ENCODE data around the gene MUC20. TPM values are rescaled to one million over a fixed set of nuclear protein-coding genes. Genes with fewer than 3 reads are reported as not detected.
"Not testable (repeated sequence)": the region's sequence is repeated elsewhere in the genome, so short reads cannot be mapped to it uniquely, and the experiment has no call there.

The MUC20 gene
- polyA plus RNA-seq, 1 donor (not counting 4 experiments of a cell fraction or from before 2014, with no cell fraction given) = 0.21 TPM

DNA sequence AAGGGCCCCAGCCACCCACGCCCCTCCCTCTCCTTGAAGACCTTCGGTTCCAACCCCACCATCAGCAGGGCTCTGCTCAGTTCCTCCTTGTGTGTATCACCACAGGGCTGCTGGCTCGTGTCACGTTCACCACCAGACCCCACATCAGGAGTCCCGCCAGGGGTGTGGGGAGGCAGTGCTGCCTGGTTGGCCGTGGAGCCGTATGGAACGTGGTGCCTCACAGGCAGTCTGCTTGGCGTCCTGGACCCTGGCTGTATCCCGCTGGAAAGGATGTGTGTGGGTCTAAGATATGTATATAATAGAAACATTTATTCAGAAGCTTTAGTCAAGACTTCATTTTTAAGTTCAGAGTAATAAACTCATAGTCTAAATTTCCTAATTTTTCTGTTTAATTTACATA is 40.1 kb upstream of the MUC20 start:
- dilution Hi-C loops (cut with MboI; ENCODE audit: extremely low pct_ligation_motif_present, low sequenced_read_pairs); H2AFZ ChIP-seq (ENCODE audit: control insufficient read depth, low read length); H3K9ac ChIP-seq (ENCODE audit: control insufficient read depth, extremely low read depth, insufficient read depth, low read length); H3K79me2 ChIP-seq (ENCODE audit: control insufficient read depth, insufficient read depth, low read length); H3K27me3 ChIP-seq (ENCODE audit: control insufficient read depth, extremely low read depth, insufficient read depth, low read length); H3K9me1 ChIP-seq (ENCODE audit: control insufficient read depth, extremely low read depth, insufficient read depth, low read length); H3K4me2 ChIP-seq (ENCODE audit: control insufficient read depth, extremely low read depth, insufficient read depth, low read depth, low read length); H4K20me1 ChIP-seq (ENCODE audit: control insufficient read depth, extremely low read depth, insufficient read depth, low read length); H3K9me3 ChIP-seq (ENCODE audit: control insufficient read depth, low read depth, low read length); FAIRE-seq; H3K4me1 ChIP-seq (ENCODE audit: control insufficient read depth, extremely low read depth, insufficient read depth, low read length); H3K27ac ChIP-seq (ENCODE audit: control insufficient read depth, insufficient read depth, low read length); DNase-seq (ENCODE audit: low read depth, low spot score); H3K4me3 ChIP-seq (ENCODE audit: control insufficient read depth in 2 of 3, extremely low read depth in 1 of 3, insufficient read depth in 2 of 3, low read depth in 1 of 3, low read length in 3 of 3): not testable (repeated sequence)
- peaks cover 10 to 18% of the 10 kb centered on the region in 2 experiments for H3K36me3 ChIP-seq (ENCODE audit: control insufficient read depth in 2 of 2, extremely low read depth in 1 of 2, insufficient read depth in 2 of 2, low read length in 2 of 2)

- H3K27me3 ChIP-seq (ENCODE audit: control insufficient read depth, extremely low read depth, insufficient read depth, low read length); FAIRE-seq; DNase-seq (ENCODE audit: low read depth, low spot score); H3K4me2 ChIP-seq (ENCODE audit: control insufficient read depth, extremely low read depth, insufficient read depth, low read depth, low read length); H2AFZ ChIP-seq (ENCODE audit: control insufficient read depth, low read length); H3K9me1 ChIP-seq (ENCODE audit: control insufficient read depth, extremely low read depth, insufficient read depth, low read length); H3K79me2 ChIP-seq (ENCODE audit: control insufficient read depth, insufficient read depth, low read length); H4K20me1 ChIP-seq (ENCODE audit: control insufficient read depth, extremely low read depth, insufficient read depth, low read length); H3K4me3 ChIP-seq (ENCODE audit: control insufficient read depth in 2 of 3, extremely low read depth in 1 of 3, insufficient read depth in 2 of 3, low read depth in 1 of 3, low read length in 3 of 3); H3K4me1 ChIP-seq (ENCODE audit: control insufficient read depth, extremely low read depth, insufficient read depth, low read length); H3K9me3 ChIP-seq (ENCODE audit: control insufficient read depth, low read depth, low read length); H3K27ac ChIP-seq (ENCODE audit: control insufficient read depth, insufficient read depth, low read length); H3K9ac ChIP-seq (ENCODE audit: control insufficient read depth, extremely low read depth, insufficient read depth, low read length); dilution Hi-C loops (cut with MboI; ENCODE audit: extremely low pct_ligation_motif_present, low sequenced_read_pairs): not testable (repeated sequence)
- peaks cover 15 to 19% of the 10 kb centered on the region in 2 experiments for H3K36me3 ChIP-seq (ENCODE audit: control insufficient read depth in 2 of 2, extremely low read depth in 1 of 2, insufficient read depth in 2 of 2, low read length in 2 of 2)
These were observed 39.2 kb upstream of the MUC20 start for GRCh38 chr3:195681458-195682103.

GRCh38 chr3:195682104-195682742 is 38.6 kb upstream of the MUC20 start:
- DNase-seq (ENCODE audit: low read depth, low spot score); H2AFZ ChIP-seq (ENCODE audit: control insufficient read depth, low read length); H4K20me1 ChIP-seq (ENCODE audit: control insufficient read depth, extremely low read depth, insufficient read depth, low read length); H3K9me1 ChIP-seq (ENCODE audit: control insufficient read depth, extremely low read depth, insufficient read depth, low read length); H3K4me2 ChIP-seq (ENCODE audit: control insufficient read depth, extremely low read depth, insufficient read depth, low read depth, low read length); FAIRE-seq; dilution Hi-C loops (cut with MboI; ENCODE audit: extremely low pct_ligation_motif_present, low sequenced_read_pairs); H3K27me3 ChIP-seq (ENCODE audit: control insufficient read depth, extremely low read depth, insufficient read depth, low read length); H3K4me3 ChIP-seq (ENCODE audit: control insufficient read depth in 2 of 3, extremely low read depth in 1 of 3, insufficient read depth in 2 of 3, low read depth in 1 of 3, low read length in 3 of 3); H3K9me3 ChIP-seq (ENCODE audit: control insufficient read depth, low read depth, low read length); H3K27ac ChIP-seq (ENCODE audit: control insufficient read depth, insufficient read depth, low read length); H3K4me1 ChIP-seq (ENCODE audit: control insufficient read depth, extremely low read depth, insufficient read depth, low read length); H3K79me2 ChIP-seq (ENCODE audit: control insufficient read depth, insufficient read depth, low read length); H3K9ac ChIP-seq (ENCODE audit: control insufficient read depth, extremely low read depth, insufficient read depth, low read length): not testable (repeated sequence)
- peaks cover 15 to 19% of the 10 kb centered on the region in 2 experiments for H3K36me3 ChIP-seq (ENCODE audit: control insufficient read depth in 2 of 2, extremely low read depth in 1 of 2, insufficient read depth in 2 of 2, low read length in 2 of 2)

DNA sequence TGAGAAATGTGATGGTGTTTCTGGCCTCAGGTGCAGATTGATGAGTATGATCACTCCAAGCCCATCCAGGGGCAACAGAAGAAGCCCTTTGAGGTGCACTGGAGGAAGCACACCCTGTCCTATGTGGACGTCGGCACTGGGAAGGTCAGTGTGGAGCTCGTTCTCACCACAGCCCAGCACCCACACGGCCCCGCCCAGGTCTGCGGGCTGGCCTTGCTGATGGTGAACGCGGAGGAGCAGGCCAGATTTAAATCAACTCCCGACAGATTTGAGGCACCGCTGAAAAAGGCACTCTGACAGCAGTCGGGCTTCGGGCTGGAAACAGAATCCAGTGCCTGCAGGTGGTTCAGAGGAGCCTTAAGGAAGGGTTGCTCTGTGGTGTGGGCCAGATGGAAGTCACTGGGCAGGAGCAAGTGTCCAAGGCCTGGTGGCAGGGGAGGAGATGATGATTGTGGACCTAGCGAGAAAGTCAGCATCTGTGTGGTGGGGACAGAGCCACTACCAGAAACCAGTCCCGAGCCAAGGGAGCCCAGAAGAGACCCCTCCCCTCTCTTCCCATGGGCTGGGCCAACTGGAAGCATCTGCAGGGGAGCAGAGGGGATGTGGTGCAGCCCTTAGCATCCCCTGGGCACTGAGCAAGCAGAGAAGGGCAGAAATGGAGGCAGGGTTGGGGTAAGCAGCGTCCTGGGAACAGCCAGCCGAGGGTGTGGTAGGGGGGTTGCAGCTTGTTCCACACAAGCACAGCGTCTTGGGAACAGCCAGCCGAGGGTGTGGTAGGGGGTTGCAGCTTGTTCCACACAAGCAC is 36.9 kb upstream of the MUC20 start:
- H3K4me3 ChIP-seq (ENCODE audit: control insufficient read depth in 2 of 3, extremely low read depth in 1 of 3, insufficient read depth in 2 of 3, low read depth in 1 of 3, low read length in 3 of 3); FAIRE-seq; DNase-seq (ENCODE audit: low read depth, low spot score); H4K20me1 ChIP-seq (ENCODE audit: control insufficient read depth, extremely low read depth, insufficient read depth, low read length); H3K9ac ChIP-seq (ENCODE audit: control insufficient read depth, extremely low read depth, insufficient read depth, low read length); H2AFZ ChIP-seq (ENCODE audit: control insufficient read depth, low read length); H3K27me3 ChIP-seq (ENCODE audit: control insufficient read depth, extremely low read depth, insufficient read depth, low read length); H3K4me2 ChIP-seq (ENCODE audit: control insufficient read depth, extremely low read depth, insufficient read depth, low read depth, low read length); dilution Hi-C loops (cut with MboI; ENCODE audit: extremely low pct_ligation_motif_present, low sequenced_read_pairs); H3K9me1 ChIP-seq (ENCODE audit: control insufficient read depth, extremely low read depth, insufficient read depth, low read length); H3K27ac ChIP-seq (ENCODE audit: control insufficient read depth, insufficient read depth, low read length); H3K4me1 ChIP-seq (ENCODE audit: control insufficient read depth, extremely low read depth, insufficient read depth, low read length); H3K9me3 ChIP-seq (ENCODE audit: control insufficient read depth, low read depth, low read length); H3K79me2 ChIP-seq (ENCODE audit: control insufficient read depth, insufficient read depth, low read length): not testable (repeated sequence)
- H3K36me3 ChIP-seq (ENCODE audit: control insufficient read depth in 2 of 2, extremely low read depth in 1 of 2, insufficient read depth in 2 of 2, low read length in 2 of 2) = peaks cover 12 to 16% of the 10 kb centered on the region in 2 experiments

Measured in keratinocyte (primary cell).